Esophagus squamous epithelium (tissue), 4 donors: ENCODE data around the gene TNFRSF12A.
A peak's percentile ranks its signal among the peaks of the same experiment; 100 is the strongest.

Experiments
- CTCF ChIP-seq, 6 experiments: fragments of 450-650 bp in 4 of 6; fragments of 200-600 bp in 2 of 6; sonication (generic) in 2 of 6; IDR thresholded peaks; one replicate each; pipeline ENCODE4 v1.5.1; 2016 to 2019; ENCODE audit warnings: antibody characterized with exemption in 6 of 6, mild to moderate bottlenecking in 4 of 6, moderate library complexity in 4 of 6
- POLR2A ChIP-seq, 4 donors: fragments of 450-650 bp; IDR thresholded peaks; one replicate each; pipeline ENCODE4 v1.6.1; 2017; ENCODE audit warnings: antibody characterized with exemption in 4 of 4, mild to moderate bottlenecking in 4 of 4, moderate library complexity in 3 of 4

GRCh38 chr16:3027983-3028715 lies 8.0 kb downstream of the TNFRSF12A start:
- TF ChIP-seq CTCF (IDR thresholded peaks at IDR 0.05) (peak; percentile 75 to 85 (median 84)), POLR2A (IDR thresholded peaks at IDR 0.05) (no peak)
